ENCODE results near the gene PLEKHA1. TPM values are rescaled to one million over a fixed set of nuclear protein-coding genes. Genes with fewer than 3 reads are reported as not detected.

Gene PLEKHA1
- total and polyA plus RNA-seq, 2 experiments from 2014 or later: 54.0 to 62.6 TPM

DNA sequence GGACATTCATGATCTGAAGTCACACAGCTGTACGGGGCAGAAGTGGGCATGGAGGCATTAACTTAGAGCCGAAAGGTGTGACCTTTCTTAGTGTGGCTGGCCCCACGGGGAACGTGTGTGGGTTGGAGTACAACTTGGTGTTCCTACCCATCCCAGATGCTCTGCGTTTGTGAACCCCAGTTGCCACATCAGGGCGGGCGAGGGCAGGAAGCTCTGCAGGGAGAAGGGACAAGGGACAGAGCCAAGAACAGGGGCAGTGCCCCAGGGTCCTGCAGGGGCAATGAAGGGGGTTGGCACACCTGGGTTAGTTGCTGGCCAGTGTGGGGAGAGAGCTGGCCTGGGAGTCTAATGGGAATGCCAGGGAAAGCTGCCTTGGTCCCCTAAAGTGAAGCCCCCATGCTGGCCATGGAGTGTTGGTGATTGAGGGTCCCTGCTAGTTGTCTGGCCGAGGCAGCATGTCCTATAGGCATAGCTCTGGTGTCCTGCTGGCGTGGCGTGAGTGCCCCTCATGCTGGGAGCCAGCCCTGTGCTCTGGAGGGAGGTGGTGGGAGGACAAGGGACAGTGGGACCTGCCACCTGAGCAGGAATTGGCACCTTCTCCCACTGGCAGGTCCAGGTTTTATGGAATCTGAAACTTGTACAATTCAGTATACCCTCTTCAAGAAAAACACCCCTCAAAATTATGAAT lies 105.8 kb downstream of the PLEKHA1 start:
- no peaks in the 10 kb centered on the region for H3K27me3 ChIP-seq
- DNase-seq (ENCODE audit: low spot score): no peak
- TF ChIP-seq EZH2phosphoT487 (IDR thresholded peaks at IDR 0.05; ENCODE audit: low read depth, severe bottlenecking, unreplicated experiment) (no peak), EZH2 (IDR thresholded peaks at IDR 0.05; ENCODE audit: borderline replicate concordance) (no peak)
- TF ChIP-seq, protein P1, sequence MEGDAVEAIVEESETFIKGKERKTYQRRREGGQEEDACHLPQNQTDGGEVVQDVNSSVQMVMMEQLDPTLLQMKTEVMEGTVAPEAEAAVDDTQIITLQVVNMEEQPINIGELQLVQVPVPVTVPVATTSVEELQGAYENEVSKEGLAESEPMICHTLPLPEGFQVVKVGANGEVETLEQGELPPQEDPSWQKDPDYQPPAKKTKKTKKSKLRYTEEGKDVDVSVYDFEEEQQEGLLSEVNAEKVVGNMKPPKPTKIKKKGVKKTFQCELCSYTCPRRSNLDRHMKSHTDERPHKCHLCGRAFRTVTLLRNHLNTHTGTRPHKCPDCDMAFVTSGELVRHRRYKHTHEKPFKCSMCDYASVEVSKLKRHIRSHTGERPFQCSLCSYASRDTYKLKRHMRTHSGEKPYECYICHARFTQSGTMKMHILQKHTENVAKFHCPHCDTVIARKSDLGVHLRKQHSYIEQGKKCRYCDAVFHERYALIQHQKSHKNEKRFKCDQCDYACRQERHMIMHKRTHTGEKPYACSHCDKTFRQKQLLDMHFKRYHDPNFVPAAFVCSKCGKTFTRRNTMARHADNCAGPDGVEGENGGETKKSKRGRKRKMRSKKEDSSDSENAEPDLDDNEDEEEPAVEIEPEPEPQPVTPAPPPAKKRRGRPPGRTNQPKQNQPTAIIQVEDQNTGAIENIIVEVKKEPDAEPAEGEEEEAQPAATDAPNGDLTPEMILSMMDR (IDR thresholded peaks at IDR 0.05; ENCODE audit: poor library complexity): no peak
- H3K4me3 ChIP-seq: no peak overlapping the region
- no peak overlapping the region for H3K27ac ChIP-seq
- no peak overlapping the region for H2AFZ ChIP-seq
- H3K9me2 ChIP-seq (replicated peaks; ENCODE audit: insufficient read depth): no peaks in the 10 kb centered on the region
- H3K4me2 ChIP-seq: no peak overlapping the region
- H3K36me3 ChIP-seq (replicated peaks; ENCODE audit: insufficient read depth, low read depth): no peaks in the 10 kb centered on the region
- no peaks in the 10 kb centered on the region for H3K79me2 ChIP-seq
- no peaks in the 10 kb centered on the region for H3K9me3 ChIP-seq (ENCODE audit: low read depth)
- H4K20me1 ChIP-seq (ENCODE audit: insufficient read depth, poor library complexity, severe bottlenecking): no peaks in the 10 kb centered on the region
- 96% methylated on average over 10 of the region's 10 CpGs for WGBS (ENCODE audit: low lambda C conversion rate, missing lambda C conversion rate)
- peaks cover 12% of the 10 kb centered on the region for H3K4me1 ChIP-seq (ENCODE audit: insufficient read depth)

DNA sequence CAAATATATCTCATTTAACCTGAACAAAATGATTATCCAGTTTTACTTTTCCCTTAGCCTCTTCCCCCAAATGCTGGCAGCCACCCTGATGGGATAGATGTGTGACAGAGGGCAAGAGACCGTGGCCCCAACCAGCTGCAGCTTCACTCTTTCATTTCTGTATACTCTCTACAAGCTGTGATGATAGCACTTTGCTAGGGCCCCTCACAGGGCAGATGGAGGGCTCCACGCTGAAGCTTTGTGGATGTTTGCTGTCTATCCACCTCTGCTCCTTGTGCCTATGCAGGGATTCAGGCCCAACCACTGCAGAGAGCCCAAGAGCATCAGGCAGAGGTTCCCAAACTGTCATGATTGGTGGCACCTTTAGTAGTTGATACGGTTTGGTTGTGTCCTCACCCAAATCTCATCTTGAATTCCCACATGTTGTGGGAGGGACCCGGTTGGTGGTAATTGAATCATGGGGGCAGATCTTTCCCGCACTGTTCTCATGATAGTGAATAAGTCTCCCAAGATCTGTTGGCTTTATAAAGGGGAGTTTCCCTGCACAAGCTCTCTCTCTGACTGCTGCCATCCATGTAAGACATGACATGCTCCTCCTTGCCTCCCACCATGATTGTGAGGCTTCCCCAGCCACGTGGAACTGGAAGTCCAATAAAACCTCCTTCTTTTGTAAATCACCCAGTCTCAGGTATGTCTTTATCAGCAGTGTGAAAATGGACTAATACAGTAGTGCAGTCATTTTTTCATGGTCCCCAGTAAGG lies 107.0 kb downstream of the PLEKHA1 start:
- no peak for TF ChIP-seq EZH2phosphoT487 (IDR thresholded peaks at IDR 0.05; ENCODE audit: low read depth, severe bottlenecking, unreplicated experiment)
- no peak for TF ChIP-seq EZH2 (IDR thresholded peaks at IDR 0.05; ENCODE audit: borderline replicate concordance)
- TF ChIP-seq, protein P1 (IDR thresholded peaks at IDR 0.05; ENCODE audit: poor library complexity): no peak
- Histone ChIP-seq H3K4me1 (ENCODE audit: insufficient read depth) (peaks cover 7% of the 10 kb centered on the region), H3K27me3 (no peaks in the 10 kb centered on the region), H3K36me3 (replicated peaks; ENCODE audit: insufficient read depth, low read depth) (no peaks in the 10 kb centered on the region), H3K4me3 (no peak overlapping the region), H3K79me2 (no peaks in the 10 kb centered on the region), H3K9me3 (ENCODE audit: low read depth) (no peaks in the 10 kb centered on the region), H3K4me2 (no peak overlapping the region), H3K27ac (no peak overlapping the region), H3K9me2 (replicated peaks; ENCODE audit: insufficient read depth) (no peaks in the 10 kb centered on the region), H2AFZ (no peak overlapping the region), H4K20me1 (ENCODE audit: insufficient read depth, poor library complexity, severe bottlenecking) (no peaks in the 10 kb centered on the region)
- DNase-seq (ENCODE audit: low spot score): no peak
- WGBS (ENCODE audit: low lambda C conversion rate, missing lambda C conversion rate): 89% methylated on average over 6 of the region's 6 CpGs

Small RNAs within 50 kb of the gene (microRNA-seq; reads per million reads assigned to microRNA genes)
- gene MIR3941: not detected

Small RNAs within 50 kb of the gene (small RNA-seq; reads per million reads assigned to genes)
- gene MIR3941 (not detected), gene RNU6-728P (not detected)

Other genes with a start within 250 kb of the PLEKHA1 start
- gene BTBD16, start 103.4 kb upstream of the PLEKHA1 start, total RNA-seq: 0.47 and 0.92 TPM in 2 replicates
- gene BTBD16, start 103.4 kb upstream of the PLEKHA1 start, polyA plus RNA-seq: 0.24 and 0.74 TPM in 2 replicates
- not detected in 2 replicates for gene ARMS2, start 79.9 kb downstream of the PLEKHA1 start, total RNA-seq
- gene ARMS2, start 79.9 kb downstream of the PLEKHA1 start, polyA plus RNA-seq: not detected in 2 replicates
- gene HTRA1, start 86.8 kb downstream of the PLEKHA1 start, total RNA-seq: 87.1 and 91.9 TPM in 2 replicates
- gene HTRA1, start 86.8 kb downstream of the PLEKHA1 start, polyA plus RNA-seq: 160 and 173 TPM in 2 replicates
- 1.5 and 1.6 TPM in 2 replicates for gene DMBT1, start 186.0 kb downstream of the PLEKHA1 start, total RNA-seq
- gene DMBT1, start 186.0 kb downstream of the PLEKHA1 start, polyA plus RNA-seq: 0.88 TPM in 1 of 2 replicates, not detected in the other